ENCODE data around the gene LYL1.

DNA sequence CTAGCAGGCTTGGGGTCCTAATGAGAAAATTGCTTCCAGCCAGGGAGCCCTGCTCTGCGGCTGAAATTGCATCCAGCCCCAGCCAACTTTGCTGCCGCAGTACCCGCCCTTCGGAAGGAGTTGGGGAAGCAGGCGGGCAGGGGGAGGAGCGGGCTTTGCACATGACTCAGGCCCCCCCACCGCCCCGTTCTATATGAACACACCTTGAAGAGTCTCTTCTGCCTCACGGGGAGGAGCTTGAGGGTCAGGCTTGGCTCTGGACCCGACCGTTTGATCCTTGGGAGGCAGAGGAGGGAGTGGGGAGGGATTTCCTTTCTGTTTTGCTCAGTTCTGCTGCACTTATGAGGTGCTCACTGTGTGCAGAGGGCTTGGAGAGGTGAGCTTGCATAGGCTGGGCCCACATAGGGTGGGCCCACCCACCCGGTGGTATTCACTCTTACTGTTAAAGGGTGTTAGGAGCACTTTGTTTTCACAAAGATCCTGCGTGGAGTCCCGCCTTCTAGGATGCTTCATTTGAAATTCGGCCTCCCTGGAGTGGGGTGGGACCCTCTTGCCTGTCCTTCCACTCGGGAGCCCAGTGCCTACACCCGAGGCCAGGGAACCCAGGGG is 46.5 kb downstream of the LYL1 start:
- TF ChIP-seq MTA3 (IDR thresholded peaks at IDR 0.05; ENCODE audit: borderline replicate concordance) (no peak), TEAD4 (IDR thresholded peaks at IDR 0.05; ENCODE audit: low read length) (no peak), TEAD4 (CRISPR knock-in tag; IDR thresholded peaks at IDR 0.05; ENCODE audit: borderline replicate concordance) (no peak), SIN3B (IDR thresholded peaks at IDR 0.05; ENCODE audit: low read depth) (no peak), ATF1 (CRISPR knock-in tag; IDR thresholded peaks at IDR 0.05) (no peak), ATF1 (tag; IDR thresholded peaks at IDR 0.05) (no peak)
- TF ChIP-seq, protein P1, sequence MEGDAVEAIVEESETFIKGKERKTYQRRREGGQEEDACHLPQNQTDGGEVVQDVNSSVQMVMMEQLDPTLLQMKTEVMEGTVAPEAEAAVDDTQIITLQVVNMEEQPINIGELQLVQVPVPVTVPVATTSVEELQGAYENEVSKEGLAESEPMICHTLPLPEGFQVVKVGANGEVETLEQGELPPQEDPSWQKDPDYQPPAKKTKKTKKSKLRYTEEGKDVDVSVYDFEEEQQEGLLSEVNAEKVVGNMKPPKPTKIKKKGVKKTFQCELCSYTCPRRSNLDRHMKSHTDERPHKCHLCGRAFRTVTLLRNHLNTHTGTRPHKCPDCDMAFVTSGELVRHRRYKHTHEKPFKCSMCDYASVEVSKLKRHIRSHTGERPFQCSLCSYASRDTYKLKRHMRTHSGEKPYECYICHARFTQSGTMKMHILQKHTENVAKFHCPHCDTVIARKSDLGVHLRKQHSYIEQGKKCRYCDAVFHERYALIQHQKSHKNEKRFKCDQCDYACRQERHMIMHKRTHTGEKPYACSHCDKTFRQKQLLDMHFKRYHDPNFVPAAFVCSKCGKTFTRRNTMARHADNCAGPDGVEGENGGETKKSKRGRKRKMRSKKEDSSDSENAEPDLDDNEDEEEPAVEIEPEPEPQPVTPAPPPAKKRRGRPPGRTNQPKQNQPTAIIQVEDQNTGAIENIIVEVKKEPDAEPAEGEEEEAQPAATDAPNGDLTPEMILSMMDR (IDR thresholded peaks at IDR 0.05 in 2 of 3, conservative IDR thresholded peaks at IDR 0.05 in 1 of 3; ENCODE audit: insufficient read depth in 2 of 3, low read depth in 1 of 3, low read length in 3 of 3), result no peak

Measured in K562 (cell line).